ENCODE measurements around the gene NOS2.

Gene NOS2

GRCh38 chr17:27821318-27821717, 21.0 kb upstream of the NOS2 start:
- Histone ChIP-seq H3K36me3 (ENCODE audit: control insufficient read depth in 2 of 2, insufficient read depth in 2 of 2, low read length in 2 of 2) (no peaks in the 10 kb centered on the region), H3K9ac (ENCODE audit: low read depth in 1 of 2, low read length in 2 of 2) (no peak overlapping the region), H3K4me3 (ENCODE audit: low read length in 2 of 2) (no peak overlapping the region), H3K27ac (ENCODE audit: low read depth in 2 of 2, low read length in 2 of 2) (no peak overlapping the region), H3K4me1 (ENCODE audit: control insufficient read depth in 2 of 2, insufficient read depth in 2 of 2, low read length in 2 of 2) (peaks cover 7 to 22% of the 10 kb centered on the region in 2 donors), H3K9me3 (ENCODE audit: control insufficient read depth in 2 of 2, low read length in 2 of 2) (peaks cover 0 to 7% of the 10 kb centered on the region in 2 donors), H3K27me3 (ENCODE audit: control insufficient read depth in 2 of 2, insufficient read depth in 2 of 2, low read length in 2 of 2) (no peaks in the 10 kb centered on the region)

- Histone ChIP-seq H3K9ac (ENCODE audit: low read depth in 1 of 2, low read length in 2 of 2) (no peak overlapping the region), H3K4me3 (ENCODE audit: low read length in 2 of 2) (no peak overlapping the region), H3K27me3 (ENCODE audit: control insufficient read depth in 2 of 2, insufficient read depth in 2 of 2, low read length in 2 of 2) (no peaks in the 10 kb centered on the region), H3K9me3 (ENCODE audit: control insufficient read depth in 2 of 2, low read length in 2 of 2) (peaks cover 0 to 7% of the 10 kb centered on the region in 2 donors), H3K4me1 (ENCODE audit: control insufficient read depth in 2 of 2, insufficient read depth in 2 of 2, low read length in 2 of 2) (peaks cover 2 to 16% of the 10 kb centered on the region in 2 donors), H3K27ac (ENCODE audit: low read depth in 2 of 2, low read length in 2 of 2) (no peak overlapping the region), H3K36me3 (ENCODE audit: control insufficient read depth in 2 of 2, insufficient read depth in 2 of 2, low read length in 2 of 2) (no peaks in the 10 kb centered on the region)
Measured at GRCh38 chr17:27819145-27819544, 18.8 kb upstream of the NOS2 start.

- Histone ChIP-seq H3K4me1 (ENCODE audit: control insufficient read depth in 2 of 2, insufficient read depth in 2 of 2, low read length in 2 of 2) (peaks cover 2 to 16% of the 10 kb centered on the region in 2 donors), H3K9ac (ENCODE audit: low read depth in 1 of 2, low read length in 2 of 2) (no peak overlapping the region), H3K27ac (ENCODE audit: low read depth in 2 of 2, low read length in 2 of 2) (peak overlapping the region; percentile 28 to 48), H3K27me3 (ENCODE audit: control insufficient read depth in 2 of 2, insufficient read depth in 2 of 2, low read length in 2 of 2) (no peaks in the 10 kb centered on the region), H3K4me3 (ENCODE audit: low read length in 2 of 2) (no peak overlapping the region), H3K36me3 (ENCODE audit: control insufficient read depth in 2 of 2, insufficient read depth in 2 of 2, low read length in 2 of 2) (no peaks in the 10 kb centered on the region), H3K9me3 (ENCODE audit: control insufficient read depth in 2 of 2, low read length in 2 of 2) (peaks cover 0 to 7% of the 10 kb centered on the region in 2 donors)
Measured at GRCh38 chr17:27818401-27819105, 18.2 kb upstream of the NOS2 start.

GRCh38 chr17:27817731-27818130, 17.4 kb upstream of the NOS2 start:
- Histone ChIP-seq H3K9me3 (ENCODE audit: control insufficient read depth in 2 of 2, low read length in 2 of 2) (peaks cover 0 to 7% of the 10 kb centered on the region in 2 donors), H3K27ac (ENCODE audit: low read depth in 2 of 2, low read length in 2 of 2) (peak overlapping the region in 1 of 2 donors; percentile 48), H3K36me3 (ENCODE audit: control insufficient read depth in 2 of 2, insufficient read depth in 2 of 2, low read length in 2 of 2) (no peaks in the 10 kb centered on the region), H3K27me3 (ENCODE audit: control insufficient read depth in 2 of 2, insufficient read depth in 2 of 2, low read length in 2 of 2) (no peaks in the 10 kb centered on the region), H3K9ac (ENCODE audit: low read depth in 1 of 2, low read length in 2 of 2) (no peak overlapping the region), H3K4me1 (ENCODE audit: control insufficient read depth in 2 of 2, insufficient read depth in 2 of 2, low read length in 2 of 2) (peaks cover 2 to 16% of the 10 kb centered on the region in 2 donors), H3K4me3 (ENCODE audit: low read length in 2 of 2) (no peak overlapping the region)

- H3K9me3 ChIP-seq (ENCODE audit: control insufficient read depth in 2 of 2, low read length in 2 of 2): peaks cover 0 to 7% of the 10 kb centered on the region in 2 donors
- H3K27ac ChIP-seq (ENCODE audit: low read depth in 2 of 2, low read length in 2 of 2): no peak overlapping the region
- no peak overlapping the region for H3K9ac ChIP-seq (ENCODE audit: low read depth in 1 of 2, low read length in 2 of 2)
- no peak overlapping the region for H3K4me3 ChIP-seq (ENCODE audit: low read length in 2 of 2)
- peaks cover 6 to 20% of the 10 kb centered on the region in 2 donors for H3K4me1 ChIP-seq (ENCODE audit: control insufficient read depth in 2 of 2, insufficient read depth in 2 of 2, low read length in 2 of 2)
- H3K27me3 ChIP-seq (ENCODE audit: control insufficient read depth in 2 of 2, insufficient read depth in 2 of 2, low read length in 2 of 2): no peaks in the 10 kb centered on the region
- no peaks in the 10 kb centered on the region for H3K36me3 ChIP-seq (ENCODE audit: control insufficient read depth in 2 of 2, insufficient read depth in 2 of 2, low read length in 2 of 2)
Measured at GRCh38 chr17:27816946-27817345, 16.6 kb upstream of the NOS2 start.

GRCh38 chr17:27811961-27812360, 11.6 kb upstream of the NOS2 start:
- H3K36me3 ChIP-seq (ENCODE audit: control insufficient read depth in 2 of 2, insufficient read depth in 2 of 2, low read length in 2 of 2): no peaks in the 10 kb centered on the region
- peak overlapping the region in 1 of 2 donors; percentile 24 for H3K9ac ChIP-seq (ENCODE audit: low read depth in 1 of 2, low read length in 2 of 2)
- peak overlapping the region in 1 of 2 donors; percentile 22 for H3K4me3 ChIP-seq (ENCODE audit: low read length in 2 of 2)
- H3K27me3 ChIP-seq (ENCODE audit: control insufficient read depth in 2 of 2, insufficient read depth in 2 of 2, low read length in 2 of 2): no peaks in the 10 kb centered on the region
- peaks cover 26 to 38% of the 10 kb centered on the region in 2 donors for H3K4me1 ChIP-seq (ENCODE audit: control insufficient read depth in 2 of 2, insufficient read depth in 2 of 2, low read length in 2 of 2)
- peak overlapping the region; percentile 75 for H3K27ac ChIP-seq (ENCODE audit: low read depth in 2 of 2, low read length in 2 of 2)
- no peaks in the 10 kb centered on the region for H3K9me3 ChIP-seq (ENCODE audit: control insufficient read depth in 2 of 2, low read length in 2 of 2)

GRCh38 chr17:27810902-27811557, 10.7 kb upstream of the NOS2 start:
- no peaks in the 10 kb centered on the region for H3K36me3 ChIP-seq (ENCODE audit: control insufficient read depth in 2 of 2, insufficient read depth in 2 of 2, low read length in 2 of 2)
- peak overlapping the region; percentile 69 to 75 for H3K27ac ChIP-seq (ENCODE audit: low read depth in 2 of 2, low read length in 2 of 2)
- H3K4me3 ChIP-seq (ENCODE audit: low read length in 2 of 2): peak overlapping the region in 1 of 2 donors; percentile 15
- peaks cover 31 to 44% of the 10 kb centered on the region in 2 donors for H3K4me1 ChIP-seq (ENCODE audit: control insufficient read depth in 2 of 2, insufficient read depth in 2 of 2, low read length in 2 of 2)
- H3K27me3 ChIP-seq (ENCODE audit: control insufficient read depth in 2 of 2, insufficient read depth in 2 of 2, low read length in 2 of 2): no peaks in the 10 kb centered on the region
- no peaks in the 10 kb centered on the region for H3K9me3 ChIP-seq (ENCODE audit: control insufficient read depth in 2 of 2, low read length in 2 of 2)
- no peak overlapping the region for H3K9ac ChIP-seq (ENCODE audit: low read depth in 1 of 2, low read length in 2 of 2)

- no peaks in the 10 kb centered on the region for H3K9me3 ChIP-seq (ENCODE audit: control insufficient read depth in 2 of 2, low read length in 2 of 2)
- peaks cover 36 to 50% of the 10 kb centered on the region in 2 donors for H3K4me1 ChIP-seq (ENCODE audit: control insufficient read depth in 2 of 2, insufficient read depth in 2 of 2, low read length in 2 of 2)
- no peak overlapping the region for H3K9ac ChIP-seq (ENCODE audit: low read depth in 1 of 2, low read length in 2 of 2)
- H3K4me3 ChIP-seq (ENCODE audit: low read length in 2 of 2): no peak overlapping the region
- H3K27ac ChIP-seq (ENCODE audit: low read depth in 2 of 2, low read length in 2 of 2): peak overlapping the region; percentile 69 to 75
- no peaks in the 10 kb centered on the region for H3K36me3 ChIP-seq (ENCODE audit: control insufficient read depth in 2 of 2, insufficient read depth in 2 of 2, low read length in 2 of 2)
- H3K27me3 ChIP-seq (ENCODE audit: control insufficient read depth in 2 of 2, insufficient read depth in 2 of 2, low read length in 2 of 2): no peaks in the 10 kb centered on the region
Measured at GRCh38 chr17:27810211-27810901, 10.0 kb upstream of the NOS2 start.

- Histone ChIP-seq H3K27me3 (ENCODE audit: control insufficient read depth in 2 of 2, insufficient read depth in 2 of 2, low read length in 2 of 2) (no peaks in the 10 kb centered on the region), H3K36me3 (ENCODE audit: control insufficient read depth in 2 of 2, insufficient read depth in 2 of 2, low read length in 2 of 2) (no peaks in the 10 kb centered on the region), H3K27ac (ENCODE audit: low read depth in 2 of 2, low read length in 2 of 2) (no peak overlapping the region), H3K9ac (ENCODE audit: low read depth in 1 of 2, low read length in 2 of 2) (no peak overlapping the region), H3K9me3 (ENCODE audit: control insufficient read depth in 2 of 2, low read length in 2 of 2) (no peaks in the 10 kb centered on the region), H3K4me1 (ENCODE audit: control insufficient read depth in 2 of 2, insufficient read depth in 2 of 2, low read length in 2 of 2) (peaks cover 37 to 50% of the 10 kb centered on the region in 2 donors), H3K4me3 (ENCODE audit: low read length in 2 of 2) (no peak overlapping the region)
Measured at GRCh38 chr17:27809555-27809954, 9.2 kb upstream of the NOS2 start.

- H3K27me3 ChIP-seq (ENCODE audit: control insufficient read depth in 2 of 2, insufficient read depth in 2 of 2, low read length in 2 of 2): no peaks in the 10 kb centered on the region
- H3K9me3 ChIP-seq (ENCODE audit: control insufficient read depth in 2 of 2, low read length in 2 of 2): no peaks in the 10 kb centered on the region
- peaks cover 37 to 50% of the 10 kb centered on the region in 2 donors for H3K4me1 ChIP-seq (ENCODE audit: control insufficient read depth in 2 of 2, insufficient read depth in 2 of 2, low read length in 2 of 2)
- peak overlapping the region in 1 of 2 donors; percentile 29 for H3K9ac ChIP-seq (ENCODE audit: low read depth in 1 of 2, low read length in 2 of 2)
- no peaks in the 10 kb centered on the region for H3K36me3 ChIP-seq (ENCODE audit: control insufficient read depth in 2 of 2, insufficient read depth in 2 of 2, low read length in 2 of 2)
- no peak overlapping the region for H3K4me3 ChIP-seq (ENCODE audit: low read length in 2 of 2)
- H3K27ac ChIP-seq (ENCODE audit: low read depth in 2 of 2, low read length in 2 of 2): peak overlapping the region; percentile 52 to 61
Measured at GRCh38 chr17:27808628-27809027, 8.3 kb upstream of the NOS2 start.
